Type B pancreatic cell (in vitro differentiated cells): ENCODE results near the gene ERC2. TPM values are rescaled to one million over a fixed set of nuclear protein-coding genes. Genes with fewer than 3 reads are reported as not detected.

Experiments used
- DNase-seq: peaks from one replicate; pipeline ENCODE4 v3.0.0; 2021; ENCODE audit warnings: mixed read lengths; ENCODE audit not compliant: unreplicated experiment; ENCODE audit errors: extremely low spot score
- H3K27ac Mint-ChIP-seq: 2 replicates; pipeline ENCODE4 v1.8.0; 2021; ENCODE audit warnings: mild to moderate bottlenecking, mixed read lengths
- H3K27me3 Mint-ChIP-seq: 2 replicates; pipeline ENCODE4 v1.8.0; 2021; ENCODE audit warnings: mixed read lengths
- H3K36me3 Mint-ChIP-seq: 2 replicates; pipeline ENCODE4 v1.8.0; 2021; ENCODE audit warnings: mixed read lengths
- H3K4me1 Mint-ChIP-seq: one replicate; pipeline ENCODE4 v1.8.0; 2021; ENCODE audit warnings: mixed read lengths; ENCODE audit not compliant: unreplicated experiment
- H3K4me3 Mint-ChIP-seq: 2 replicates; pipeline ENCODE4 v1.8.0; 2021; ENCODE audit warnings: mild to moderate bottlenecking, mixed read lengths
- H3K9me3 Mint-ChIP-seq: 2 replicates; pipeline ENCODE4 v1.8.0; 2021; ENCODE audit warnings: mixed read lengths
- CTCF ChIP-seq: fragments of 200-600 bp; sonication (generic); conservative IDR thresholded peaks from 2 replicates; pipeline ENCODE4 v1.5.0; 2021; ENCODE audit warnings: antibody characterized with exemption, mild to moderate bottlenecking
- total RNA-seq: library from RNA; stranded (reverse); gene quantifications from 2 replicates; pipeline ENCODE4 v1.2.1, GENCODE V29; 2021; ENCODE audit warnings: low replicate concordance

Gene ERC2
- total RNA-seq, 1 donor from 2014 or later, result 6.1 TPM

GRCh38 chr3:56347219-56347871 is 120.9 kb downstream of the ERC2 start:
- TF ChIP-seq CTCF, result peak; percentile 65
- Mint-ChIP-seq H3K27me3 (peaks cover 8% of the 10 kb centered on the region), H3K4me1 (no peaks in the 10 kb centered on the region), H3K9me3 (no peaks in the 10 kb centered on the region), H3K36me3 (no peaks in the 10 kb centered on the region), H3K4me3 (no peak overlapping the region), H3K27ac (no peak overlapping the region)
- DNase-seq, result no peak

- peaks cover 24% of the 10 kb centered on the region for H3K27me3 Mint-ChIP-seq
- TF ChIP-seq CTCF, result no peak
- H3K4me1 Mint-ChIP-seq, result peaks cover 7% of the 10 kb centered on the region
- no peaks in the 10 kb centered on the region for H3K36me3 Mint-ChIP-seq
- DNase-seq, result no peak
- H3K27ac Mint-ChIP-seq, result no peak overlapping the region
- H3K4me3 Mint-ChIP-seq, result no peak overlapping the region
- no peaks in the 10 kb centered on the region for H3K9me3 Mint-ChIP-seq
Observed at GRCh38 chr3:56342475-56342874, 125.8 kb downstream of the ERC2 start.

DNA sequence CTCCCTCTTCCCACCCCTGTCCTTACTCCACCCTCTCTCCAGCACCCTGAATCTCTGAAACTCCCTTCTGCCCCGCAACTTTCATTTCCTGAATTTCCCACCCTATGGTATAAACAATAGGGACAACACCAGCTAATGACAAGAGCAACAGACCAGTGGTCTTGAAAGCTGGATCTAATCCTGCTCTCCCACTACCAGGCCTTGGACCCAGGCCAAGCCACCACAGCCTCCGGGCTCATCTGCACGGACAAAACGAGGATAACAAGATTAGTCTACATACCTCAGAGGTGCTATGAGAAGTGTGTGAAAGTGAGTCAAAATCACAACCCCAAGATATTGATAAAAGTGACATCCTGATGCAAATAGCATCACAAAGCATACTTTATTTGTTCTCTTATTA is 128.6 kb downstream of the ERC2 start:
- Mint-ChIP-seq H3K36me3 (no peaks in the 10 kb centered on the region), H3K4me3 (no peak overlapping the region), H3K9me3 (no peaks in the 10 kb centered on the region), H3K27me3 (peaks cover 25% of the 10 kb centered on the region), H3K4me1 (peaks cover 7% of the 10 kb centered on the region), H3K27ac (no peak overlapping the region)
- DNase-seq, result no peak
- TF ChIP-seq CTCF, result no peak

- H3K4me1 Mint-ChIP-seq, result peaks cover 7% of the 10 kb centered on the region
- H3K9me3 Mint-ChIP-seq, result no peaks in the 10 kb centered on the region
- peaks cover 25% of the 10 kb centered on the region for H3K27me3 Mint-ChIP-seq
- no peaks in the 10 kb centered on the region for H3K36me3 Mint-ChIP-seq
- no peak for TF ChIP-seq CTCF
- no peak overlapping the region for H3K27ac Mint-ChIP-seq
- no peak overlapping the region for H3K4me3 Mint-ChIP-seq
- DNase-seq, result no peak
Observed at GRCh38 chr3:56339244-56339643, 129.0 kb downstream of the ERC2 start.

DNA sequence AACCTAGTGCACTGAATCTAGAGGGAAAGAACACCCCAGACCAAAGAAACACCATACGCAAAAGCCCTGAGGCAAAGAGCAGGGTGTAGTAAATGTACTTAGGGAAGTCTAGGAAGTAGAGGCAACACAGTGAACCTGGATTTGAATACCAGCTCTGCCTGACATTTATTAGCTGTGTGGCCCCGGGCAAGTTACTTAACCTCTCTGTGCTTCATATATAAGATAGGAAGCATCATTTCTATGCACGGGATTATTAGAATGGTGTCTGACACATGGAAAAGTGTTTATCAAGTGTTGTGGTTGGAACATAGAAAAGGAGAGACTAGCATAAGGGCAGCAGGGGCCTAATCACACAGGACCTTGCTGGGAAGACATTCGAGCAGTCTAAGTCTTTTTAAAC is 132.2 kb downstream of the ERC2 start:
- Mint-ChIP-seq H3K4me1 (peaks cover 7% of the 10 kb centered on the region), H3K9me3 (no peaks in the 10 kb centered on the region)
- DNase-seq, result no peak

More for the DNA sequence above, 132.2 kb downstream of the ERC2 start:
- TF ChIP-seq CTCF, result no peak
- Mint-ChIP-seq H3K36me3 (no peaks in the 10 kb centered on the region), H3K27ac (no peak overlapping the region), H3K27me3 (peaks cover 17% of the 10 kb centered on the region), H3K4me3 (no peak overlapping the region)
